ENCODE data around the gene TMIGD1. TPM values are rescaled to one million over a fixed set of nuclear protein-coding genes. Genes with fewer than 3 reads are reported as not detected.
A peak's percentile ranks its signal among the peaks of the same experiment; 100 is the strongest.

The TMIGD1 gene
- total and polyA plus RNA-seq, 4 donors: not detected

DNA sequence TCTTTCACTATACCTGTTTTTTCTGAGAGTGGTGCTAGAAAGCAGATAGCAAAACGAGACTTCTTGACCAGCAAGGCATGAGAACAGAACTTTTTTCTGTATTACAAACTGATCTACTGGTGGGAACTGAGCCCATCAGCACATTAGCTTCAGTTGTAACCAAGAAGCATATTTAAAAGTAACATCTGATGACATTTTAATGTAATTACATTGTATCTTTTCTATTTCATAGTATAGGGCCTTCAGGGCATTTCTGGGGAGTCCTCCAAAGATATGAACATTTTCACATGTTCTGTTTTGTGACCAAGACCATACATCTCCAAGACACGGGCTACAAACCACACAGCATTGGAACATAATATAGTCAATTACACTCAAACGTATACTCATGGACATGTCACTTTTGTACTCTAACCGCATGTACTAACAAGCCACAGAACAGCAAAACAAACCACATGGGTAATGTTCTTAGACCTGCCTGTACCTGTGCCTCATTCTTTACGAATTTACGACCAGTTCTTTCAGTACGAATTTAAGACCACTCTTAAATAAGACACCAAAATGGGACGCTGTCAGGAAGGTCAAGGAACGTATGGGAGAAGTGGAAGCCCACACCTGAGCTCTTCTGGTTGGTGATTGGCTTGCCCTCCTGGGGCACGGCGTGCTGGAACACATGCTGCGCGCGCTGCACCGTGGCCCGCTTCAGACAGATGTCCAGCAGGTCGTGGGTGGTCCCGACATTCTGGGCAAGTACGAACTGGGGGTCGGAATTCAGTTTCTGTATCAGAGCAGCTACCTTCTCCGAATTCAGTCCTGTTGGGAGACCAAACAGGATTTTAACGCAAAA is 42.9 kb downstream of the TMIGD1 start:
- Histone ChIP-seq H3K4me1 (ENCODE audit: control insufficient read depth in 5 of 5, insufficient read depth in 5 of 5, low read length in 5 of 5) (peaks cover 0 to 13% (median 10%) of the 10 kb centered on the region in 5 donors), H3K4me3 (peak overlapping the region; percentile 75), H3K9ac (ENCODE audit: insufficient read depth in 1 of 2, low read length in 2 of 2) (peak overlapping the region; percentile 76 to 81), H3K9me3 (ENCODE audit: control insufficient read depth in 4 of 4, insufficient read depth in 3 of 4, low read length in 3 of 4) (no peaks in the 10 kb centered on the region), H3K36me3 (ENCODE audit: control insufficient read depth in 4 of 4, insufficient read depth in 4 of 4, low read length in 4 of 4) (peaks cover 8 to 21% (median 13%) of the 10 kb centered on the region in 4 donors), H3K27ac (ENCODE audit: low read depth in 1 of 2, low read length in 1 of 2) (peak overlapping the region in 1 of 2 donors; percentile 37), H3K27me3 (ENCODE audit: control insufficient read depth in 3 of 3, insufficient read depth in 3 of 3, low read length in 2 of 3) (no peaks in the 10 kb centered on the region)
- DNase-seq (peak; percentile 46 to 57 (median 54)), ATAC-seq (ENCODE audit: insufficient read depth, low FRiP score) (no peak)
- 4 to 5% methylated on average over 22 of the region's 22 CpGs for WGBS, 2 donors
- TF ChIP-seq, protein P1, sequence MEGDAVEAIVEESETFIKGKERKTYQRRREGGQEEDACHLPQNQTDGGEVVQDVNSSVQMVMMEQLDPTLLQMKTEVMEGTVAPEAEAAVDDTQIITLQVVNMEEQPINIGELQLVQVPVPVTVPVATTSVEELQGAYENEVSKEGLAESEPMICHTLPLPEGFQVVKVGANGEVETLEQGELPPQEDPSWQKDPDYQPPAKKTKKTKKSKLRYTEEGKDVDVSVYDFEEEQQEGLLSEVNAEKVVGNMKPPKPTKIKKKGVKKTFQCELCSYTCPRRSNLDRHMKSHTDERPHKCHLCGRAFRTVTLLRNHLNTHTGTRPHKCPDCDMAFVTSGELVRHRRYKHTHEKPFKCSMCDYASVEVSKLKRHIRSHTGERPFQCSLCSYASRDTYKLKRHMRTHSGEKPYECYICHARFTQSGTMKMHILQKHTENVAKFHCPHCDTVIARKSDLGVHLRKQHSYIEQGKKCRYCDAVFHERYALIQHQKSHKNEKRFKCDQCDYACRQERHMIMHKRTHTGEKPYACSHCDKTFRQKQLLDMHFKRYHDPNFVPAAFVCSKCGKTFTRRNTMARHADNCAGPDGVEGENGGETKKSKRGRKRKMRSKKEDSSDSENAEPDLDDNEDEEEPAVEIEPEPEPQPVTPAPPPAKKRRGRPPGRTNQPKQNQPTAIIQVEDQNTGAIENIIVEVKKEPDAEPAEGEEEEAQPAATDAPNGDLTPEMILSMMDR (IDR thresholded peaks at IDR 0.05; ENCODE audit: control extremely low read depth, extremely low read depth): no peak

DNA sequence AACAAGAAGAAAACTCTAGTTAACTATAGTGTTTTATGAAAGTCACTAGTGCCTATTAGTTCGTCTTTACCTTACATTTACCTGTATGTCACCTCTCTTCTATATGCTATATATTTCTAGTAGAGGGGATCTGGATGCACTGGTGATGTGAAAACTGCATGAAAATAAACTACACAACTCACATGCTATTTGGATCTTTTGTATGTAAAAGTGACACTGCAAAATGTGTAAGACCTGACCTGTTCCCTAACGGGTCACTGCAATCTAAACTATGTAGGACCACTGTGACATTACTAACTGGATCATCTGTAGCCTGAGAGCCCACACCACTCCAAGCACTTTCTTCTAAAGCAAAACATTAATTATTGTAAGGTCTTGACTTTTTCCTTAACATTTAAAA is 43.8 kb downstream of the TMIGD1 start:
- 90 to 92% methylated on average over 2 of the region's 2 CpGs for WGBS, 2 donors
- ATAC-seq (ENCODE audit: insufficient read depth, low FRiP score) (no peak), DNase-seq (no peak)
- Histone ChIP-seq H3K36me3 (ENCODE audit: control insufficient read depth in 4 of 4, insufficient read depth in 4 of 4, low read length in 4 of 4) (peaks cover 12 to 28% (median 17%) of the 10 kb centered on the region in 4 donors), H3K9me3 (ENCODE audit: control insufficient read depth in 4 of 4, insufficient read depth in 3 of 4, low read length in 3 of 4) (no peaks in the 10 kb centered on the region), H3K27ac (ENCODE audit: low read depth in 1 of 2, low read length in 1 of 2) (no peak overlapping the region), H3K9ac (ENCODE audit: insufficient read depth in 1 of 2, low read length in 2 of 2) (no peak overlapping the region), H3K4me3 (no peak overlapping the region), H3K4me1 (ENCODE audit: control insufficient read depth in 5 of 5, insufficient read depth in 5 of 5, low read length in 5 of 5) (peaks cover 0 to 13% (median 10%) of the 10 kb centered on the region in 5 donors), H3K27me3 (ENCODE audit: control insufficient read depth in 3 of 3, insufficient read depth in 3 of 3, low read length in 2 of 3) (no peaks in the 10 kb centered on the region)
- TF ChIP-seq, protein P1 (IDR thresholded peaks at IDR 0.05; ENCODE audit: control extremely low read depth, extremely low read depth): no peak

DNA sequence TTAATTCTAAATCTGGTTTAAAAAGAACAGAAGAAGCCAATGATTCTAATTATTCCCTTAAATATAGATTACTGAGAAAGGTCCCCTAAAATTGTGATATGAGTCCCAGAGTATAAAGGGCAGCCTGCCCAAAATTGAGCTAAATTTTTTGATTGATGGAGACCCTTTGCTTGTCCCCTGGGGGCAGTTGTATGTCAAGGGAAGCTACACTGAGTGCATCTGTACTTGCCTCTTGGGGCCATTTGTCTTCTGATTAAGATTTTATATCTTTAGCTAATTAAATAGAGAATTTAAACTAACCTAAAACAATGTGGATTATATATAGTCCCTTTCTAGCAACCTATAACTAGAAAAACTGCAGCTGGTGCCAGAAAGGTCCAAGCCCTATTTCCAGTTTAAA is 54.7 kb downstream of the TMIGD1 start:
- Histone ChIP-seq H3K4me3 (no peak overlapping the region), H3K27me3 (ENCODE audit: control insufficient read depth in 3 of 3, insufficient read depth in 3 of 3, low read length in 2 of 3) (no peaks in the 10 kb centered on the region), H3K9me3 (ENCODE audit: control insufficient read depth in 4 of 4, insufficient read depth in 3 of 4, low read length in 3 of 4) (no peaks in the 10 kb centered on the region), H3K27ac (ENCODE audit: low read depth in 1 of 2, low read length in 1 of 2) (no peak overlapping the region), H3K9ac (ENCODE audit: insufficient read depth in 1 of 2, low read length in 2 of 2) (no peak overlapping the region), H3K36me3 (ENCODE audit: control insufficient read depth in 4 of 4, insufficient read depth in 4 of 4, low read length in 4 of 4) (peaks cover 9 to 23% (median 12%) of the 10 kb centered on the region in 4 donors), H3K4me1 (ENCODE audit: control insufficient read depth in 5 of 5, insufficient read depth in 5 of 5, low read length in 5 of 5) (peaks cover 0 to 2% (median 0%) of the 10 kb centered on the region in 5 donors)
- no peak for DNase-seq
- no peak for ATAC-seq (ENCODE audit: insufficient read depth, low FRiP score)
- TF ChIP-seq, protein P1 (IDR thresholded peaks at IDR 0.05; ENCODE audit: control extremely low read depth, extremely low read depth): no peak
